Mammary epithelial cell (primary cell): ENCODE measurements around the gene TBC1D24.

ENCODE experiments used
- CTCF ChIP-seq, 2 donors: IDR thresholded peaks in 1 of 2; conservative IDR thresholded peaks in 1 of 2; 2 replicates each; pipeline ENCODE4 v1.5.1; 2011 to 2012; ENCODE audit warnings: inconsistent platforms in 2 of 2, low read length in 2 of 2, mild to moderate bottlenecking in 2 of 2, control low read depth in 1 of 2, low read depth in 1 of 2; ENCODE audit not compliant: insufficient read depth in 1 of 2; ENCODE audit errors: extremely low read depth in 1 of 2
- EZH2 ChIP-seq: IDR thresholded peaks from 2 replicates; pipeline ENCODE4 v1.6.1; 2012; ENCODE audit warnings: low read length, inconsistent platforms, borderline replicate concordance

- no peak for TF ChIP-seq CTCF (conservative IDR thresholded peaks at IDR 0.05 in 1 of 2, IDR thresholded peaks at IDR 0.05 in 1 of 2; ENCODE audit: extremely low read depth in 1 of 2, insufficient read depth in 1 of 2, low read depth in 1 of 2, low read length in 2 of 2)
- no peak for TF ChIP-seq EZH2
These were observed 9.3 kb downstream of the TBC1D24 start for GRCh38 chr16:2483939-2484897.
